Lung (tissue), 12 donors: ENCODE results near the gene RAB37. TPM values are rescaled to one million over a fixed set of nuclear protein-coding genes. Genes with fewer than 3 reads are reported as not detected.
A peak's percentile ranks its signal among the peaks of the same experiment; 100 is the strongest.

Experiments
- ATAC-seq: fragments of 200-7000 bp; cut with Tn5 transposase; one replicate; pipeline ENCODE4 v1.9.1; 2020; ENCODE audit warnings: moderate number of reproducible peaks; ENCODE audit not compliant: insufficient read depth, low FRiP score
- DNase-seq, 3 donors: peaks; one replicate each; pipeline ENCODE4 v3.0.0-alpha.2; 2013 to 2017
- H3K27ac ChIP-seq, 2 donors: one replicate each; pipeline ENCODE4 v1.5.1; 2013; ENCODE audit warnings: mild to moderate bottlenecking in 2 of 2, moderate library complexity in 2 of 2, control low read depth in 1 of 2, inconsistent platforms in 1 of 2, low read depth in 1 of 2, low read length in 1 of 2
- H3K27me3 ChIP-seq, 3 donors: one replicate each; pipeline ENCODE4 v1.5.1; 2013; ENCODE audit warnings: low read length in 2 of 3; ENCODE audit not compliant: control insufficient read depth in 3 of 3, insufficient read depth in 3 of 3
- H3K36me3 ChIP-seq, 4 donors: one replicate each; pipeline ENCODE4 v1.5.1; 2013; ENCODE audit warnings: low read length in 4 of 4, mild to moderate bottlenecking in 1 of 4, moderate library complexity in 1 of 4; ENCODE audit not compliant: control insufficient read depth in 4 of 4, insufficient read depth in 4 of 4
- H3K4me1 ChIP-seq, 5 donors: one replicate each; pipeline ENCODE4 v1.5.1; 2013; ENCODE audit warnings: low read length in 5 of 5, mild to moderate bottlenecking in 2 of 5, moderate library complexity in 1 of 5; ENCODE audit not compliant: control insufficient read depth in 5 of 5, insufficient read depth in 5 of 5
- H3K4me3 ChIP-seq: one replicate; pipeline ENCODE4 v1.5.1; 2013; ENCODE audit warnings: mild to moderate bottlenecking, control low read depth, moderate library complexity
- H3K9ac ChIP-seq, 2 donors: one replicate each; pipeline ENCODE4 v1.5.1; 2013; ENCODE audit warnings: low read length in 2 of 2, control low read depth in 1 of 2; ENCODE audit not compliant: insufficient read depth in 1 of 2
- H3K9me3 ChIP-seq, 4 donors: one replicate each; pipeline ENCODE4 v1.5.1; 2013; ENCODE audit warnings: low read length in 3 of 4, mild to moderate bottlenecking in 1 of 4, moderate library complexity in 1 of 4; ENCODE audit not compliant: control insufficient read depth in 4 of 4, insufficient read depth in 3 of 4
- CTCF ChIP-seq: IDR thresholded peaks from 2 replicates; pipeline ENCODE4 v1.5.1; 2012; ENCODE audit warnings: mild to moderate bottlenecking; ENCODE audit errors: control extremely low read depth, extremely low read depth
- WGBS, 2 donors: extraction: QIAGEN DNeasy Blood & Tissue Kit; methylation state at CpG; one replicate each; pipeline ENCODE4 v1.1.7; 2013; 5-methylcytosine and 5-hydroxymethylcytosine counted together
- polyA plus RNA-seq, 2 donors: library from polyadenylated mRNA; stranded (reverse); fragments of 200-250 nt; gene quantifications; one replicate each; pipeline ENCODE4 v1.2.1, GENCODE V29; 2013
- total RNA-seq, 2 donors: library from RNA; depleted of rRNA in 1 of 2; stranded (reverse); fragments of >200 nt in 1 of 2; gene quantifications; one replicate each; pipeline ENCODE4 v1.2.1, GENCODE V29; 2014 to 2021
- donor health status: control.
- donor health status: control.
- donor health status: Bipolar disorder and iron deficiency.
- donor health status: healthy.
- donor health status: DM: yes; HTN: yes; CAD: no.

Gene RAB37
- total and polyA plus RNA-seq, 4 donors: 3.2 to 7.3 (median 5.9) TPM

GRCh38 chr17:74698069-74698468 lies 39.0 kb upstream of the RAB37 start:
- Histone ChIP-seq H3K27me3 (peaks cover 0 to 4% (median 0%) of the 10 kb centered on the region in 3 donors), H3K27ac (no peak overlapping the region), H3K4me3 (no peak overlapping the region), H3K36me3 (no peaks in the 10 kb centered on the region), H3K9me3 (peaks cover 0 to 2% (median 0%) of the 10 kb centered on the region in 4 donors), H3K4me1 (no peaks in the 10 kb centered on the region), H3K9ac (no peak overlapping the region)
- no peak for TF ChIP-seq CTCF
- ATAC-seq (no peak), DNase-seq (no peak)
- WGBS, 2 donors: 92 to 96% methylated on average over 7 of the region's 7 CpGs

GRCh38 chr17:74699236-74699635 lies 37.8 kb upstream of the RAB37 start:
- peaks cover 0 to 2% (median 0%) of the 10 kb centered on the region in 3 donors for H3K27me3 ChIP-seq
- H3K4me1 ChIP-seq: peaks cover 0 to 3% (median 0%) of the 10 kb centered on the region in 5 donors
- peaks cover 0 to 2% (median 0%) of the 10 kb centered on the region in 4 donors for H3K9me3 ChIP-seq
- no peak for TF ChIP-seq CTCF
- ATAC-seq (no peak), DNase-seq (no peak)
- no peaks in the 10 kb centered on the region for H3K36me3 ChIP-seq
- WGBS, 2 donors: 64 to 73% methylated on average over 9 of the region's 9 CpGs
- no peak overlapping the region for H3K9ac ChIP-seq
- H3K27ac ChIP-seq: no peak overlapping the region
- H3K4me3 ChIP-seq: no peak overlapping the region

GRCh38 chr17:74702116-74702871 lies 34.8 kb upstream of the RAB37 start:
- H3K36me3 ChIP-seq: no peaks in the 10 kb centered on the region
- H3K4me1 ChIP-seq: peaks cover 0 to 5% (median 0%) of the 10 kb centered on the region in 5 donors
- 76 to 77% methylated on average over 9 of the region's 9 CpGs for WGBS, 2 donors
- no peak overlapping the region for H3K27ac ChIP-seq
- DNase-seq (no peak), ATAC-seq (peak; percentile 27)
- peaks cover 0 to 2% (median 2%) of the 10 kb centered on the region in 3 donors for H3K27me3 ChIP-seq
- no peak overlapping the region for H3K9ac ChIP-seq
- no peak for TF ChIP-seq CTCF
- H3K9me3 ChIP-seq: peaks cover 0 to 2% (median 0%) of the 10 kb centered on the region in 4 donors
- no peak overlapping the region for H3K4me3 ChIP-seq

- Histone ChIP-seq H3K4me1 (peaks cover 0 to 5% (median 0%) of the 10 kb centered on the region in 5 donors), H3K4me3 (no peak overlapping the region), H3K27me3 (peaks cover 0 to 2% (median 0%) of the 10 kb centered on the region in 3 donors), H3K9me3 (no peaks in the 10 kb centered on the region), H3K36me3 (no peaks in the 10 kb centered on the region), H3K27ac (no peak overlapping the region), H3K9ac (no peak overlapping the region)
- whole genome bisulfite sequencing, 2 donors: 71% methylated on average over 2 of the region's 2 CpGs
- no peak for ATAC-seq
- no peak for TF ChIP-seq CTCF
- no peak for DNase-seq
These were observed 33.7 kb upstream of the RAB37 start for GRCh38 chr17:74703311-74703710.
